IgD-negative memory B cell (primary cell): Measurements from ENCODE around the gene SMTN. TPM values are rescaled to one million over a fixed set of nuclear protein-coding genes. Genes with fewer than 3 reads are reported as not detected.

Experiments
- H3K27ac Mint-ChIP-seq, 3 donors: one replicate each; pipeline ENCODE4 v1.8.0; 2020 to 2022; ENCODE audit warnings: mild to moderate bottlenecking in 3 of 3, mixed read lengths in 3 of 3, moderate library complexity in 1 of 3
- H3K27me3 Mint-ChIP-seq: one replicate; pipeline ENCODE4 v1.8.0; 2021; ENCODE audit warnings: mixed read lengths
- H3K36me3 Mint-ChIP-seq: one replicate; pipeline ENCODE4 v1.8.0; 2020; ENCODE audit warnings: mild to moderate bottlenecking, mixed read lengths
- H3K4me1 Mint-ChIP-seq, 3 donors: one replicate each; pipeline ENCODE4 v1.8.0; 2020 to 2022; ENCODE audit warnings: mixed read lengths in 3 of 3, mild to moderate bottlenecking in 1 of 3
- H3K4me3 Mint-ChIP-seq, 4 donors: one replicate each; pipeline ENCODE4 v1.8.0; 2020 to 2022; ENCODE audit warnings: mild to moderate bottlenecking in 4 of 4, mixed read lengths in 4 of 4, moderate library complexity in 3 of 4
- H3K9me3 Mint-ChIP-seq, 3 donors: one replicate each; pipeline ENCODE4 v1.8.0; 2020 to 2021; ENCODE audit warnings: mixed read lengths in 3 of 3, mild to moderate bottlenecking in 1 of 3
- polyA plus RNA-seq: library from polyadenylated mRNA; unstranded; fragments of 300-500 nt; fragmentation: Illumina TruSeq; gene quantifications from one replicate; pipeline ENCODE4 v1.2.3, GENCODE V29; 2021

Gene SMTN
- polyA plus RNA-seq, 1 donor from 2014 or later, result 6.0 TPM

DNA sequence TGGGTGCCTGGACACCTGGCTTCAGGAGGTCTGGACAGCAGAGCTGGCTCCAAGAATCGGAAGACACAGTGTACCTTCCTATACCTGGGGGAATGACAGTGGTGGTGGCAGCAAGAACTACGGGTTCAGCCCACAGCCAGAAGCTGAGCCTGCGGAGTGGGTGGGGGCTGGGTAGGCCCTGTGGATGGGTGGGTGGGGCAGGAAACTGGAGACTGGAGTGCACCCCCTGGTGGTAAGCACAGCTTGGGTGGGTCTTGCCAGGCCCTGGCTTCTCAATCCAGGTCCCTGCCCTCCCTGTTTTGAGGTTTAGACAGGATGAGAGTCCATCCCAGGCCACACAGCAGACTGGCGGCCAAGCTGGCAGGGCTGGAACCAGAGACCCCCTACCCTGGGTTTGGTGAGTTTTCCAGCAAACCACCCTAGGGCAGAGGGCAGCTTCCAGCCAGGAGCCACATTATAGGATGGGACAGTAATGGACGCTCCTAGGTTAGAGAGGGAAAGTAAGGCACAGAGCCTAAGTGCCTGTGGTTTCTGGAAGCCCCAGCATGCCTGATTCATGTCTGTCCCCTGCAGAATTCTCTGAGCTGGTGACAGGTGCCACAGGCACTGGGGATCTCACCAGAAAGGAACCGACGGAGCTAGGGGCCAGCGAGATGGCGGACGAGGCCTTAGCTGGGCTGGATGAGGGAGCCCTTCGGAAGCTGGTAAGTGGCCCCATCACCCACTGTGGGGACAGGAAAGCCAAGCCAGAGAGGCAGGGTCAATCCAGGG is 1.7 kb downstream of the SMTN start:
- Mint-ChIP-seq H3K4me1 (peaks cover 8 to 26% (median 17%) of the 10 kb centered on the region in 3 donors), H3K36me3 (no peaks in the 10 kb centered on the region), H3K9me3 (no peaks in the 10 kb centered on the region), H3K27me3 (no peaks in the 10 kb centered on the region), H3K4me3 (peak overlapping the region in 3 of 4 donors; percentile 21 to 81 (median 34)), H3K27ac (no peak overlapping the region)

DNA sequence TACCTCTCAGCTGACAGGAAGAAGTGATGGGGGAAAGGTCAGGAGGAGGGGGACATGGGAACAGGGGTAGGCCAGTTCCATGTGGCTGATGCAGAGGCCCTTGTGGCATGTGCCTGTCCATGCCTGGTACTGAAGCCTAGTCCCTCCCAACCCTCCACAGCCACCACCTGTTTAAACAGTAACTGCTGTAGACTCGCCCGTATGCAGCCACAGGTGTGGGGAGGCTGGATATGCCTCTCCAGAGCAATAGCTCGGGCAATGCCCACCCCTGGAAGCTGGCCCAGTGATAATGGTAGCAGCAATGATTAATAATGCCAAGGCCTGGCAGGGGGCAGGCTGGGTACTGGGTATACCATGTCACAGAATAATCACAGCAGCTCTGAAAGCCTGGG is 2.3 kb downstream of the SMTN start:
- H3K27me3 Mint-ChIP-seq, result no peaks in the 10 kb centered on the region
- no peaks in the 10 kb centered on the region for H3K36me3 Mint-ChIP-seq
- H3K4me1 Mint-ChIP-seq, result peaks cover 8 to 29% (median 17%) of the 10 kb centered on the region in 3 donors
- H3K4me3 Mint-ChIP-seq, result peak overlapping the region in 3 of 4 donors; percentile 81 to 97 (median 90)
- no peaks in the 10 kb centered on the region for H3K9me3 Mint-ChIP-seq
- H3K27ac Mint-ChIP-seq, result peak overlapping the region in 2 of 3 donors; percentile 52 to 78

DNA sequence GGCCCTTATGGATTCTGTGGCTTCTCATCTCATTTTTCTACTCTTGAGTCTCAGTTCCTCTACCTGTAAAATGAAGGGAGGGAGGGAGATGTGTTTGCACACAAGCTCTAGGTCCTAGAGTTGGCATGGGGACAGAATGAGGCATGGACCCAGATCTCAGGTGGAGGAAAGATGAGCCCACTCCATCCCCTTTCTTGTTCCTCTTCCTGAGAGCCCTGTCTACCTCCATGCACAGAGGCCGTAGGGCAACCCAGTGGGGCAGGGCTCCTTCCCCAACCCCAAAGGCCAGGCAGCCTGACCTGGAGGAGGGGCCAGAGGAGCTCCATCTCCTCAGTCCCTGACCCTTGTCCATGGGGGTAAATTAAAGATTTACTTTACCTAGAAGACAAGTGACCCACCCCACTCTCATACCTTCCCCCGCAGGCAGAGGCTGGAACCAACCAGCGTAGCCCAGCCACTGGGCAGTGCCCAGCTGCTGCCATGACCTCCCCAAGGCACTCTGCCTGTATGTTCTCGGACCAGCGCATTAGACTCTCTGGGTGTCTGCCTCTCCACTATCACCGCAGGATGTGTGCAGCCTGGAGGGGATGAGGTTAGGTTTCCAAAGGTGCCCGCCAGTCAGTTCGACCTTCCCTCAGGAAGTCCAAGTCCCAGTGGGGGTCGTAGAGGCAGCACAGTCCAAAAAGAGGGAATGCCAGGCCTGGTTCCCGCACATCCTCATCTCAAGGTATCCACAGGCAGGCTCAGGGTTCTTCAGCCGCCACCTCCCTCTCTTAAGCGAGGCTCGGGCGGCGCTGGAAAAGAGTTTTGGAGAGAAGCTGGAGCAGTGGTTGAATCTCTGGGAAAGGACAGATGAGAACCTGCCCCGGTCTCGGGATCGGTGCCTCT is 3.0 kb downstream of the SMTN start:
- Mint-ChIP-seq H3K27ac (peak overlapping the region; percentile 52 to 78 (median 63)), H3K36me3 (no peaks in the 10 kb centered on the region), H3K4me1 (peaks cover 8 to 34% (median 20%) of the 10 kb centered on the region in 3 donors)

DNA sequence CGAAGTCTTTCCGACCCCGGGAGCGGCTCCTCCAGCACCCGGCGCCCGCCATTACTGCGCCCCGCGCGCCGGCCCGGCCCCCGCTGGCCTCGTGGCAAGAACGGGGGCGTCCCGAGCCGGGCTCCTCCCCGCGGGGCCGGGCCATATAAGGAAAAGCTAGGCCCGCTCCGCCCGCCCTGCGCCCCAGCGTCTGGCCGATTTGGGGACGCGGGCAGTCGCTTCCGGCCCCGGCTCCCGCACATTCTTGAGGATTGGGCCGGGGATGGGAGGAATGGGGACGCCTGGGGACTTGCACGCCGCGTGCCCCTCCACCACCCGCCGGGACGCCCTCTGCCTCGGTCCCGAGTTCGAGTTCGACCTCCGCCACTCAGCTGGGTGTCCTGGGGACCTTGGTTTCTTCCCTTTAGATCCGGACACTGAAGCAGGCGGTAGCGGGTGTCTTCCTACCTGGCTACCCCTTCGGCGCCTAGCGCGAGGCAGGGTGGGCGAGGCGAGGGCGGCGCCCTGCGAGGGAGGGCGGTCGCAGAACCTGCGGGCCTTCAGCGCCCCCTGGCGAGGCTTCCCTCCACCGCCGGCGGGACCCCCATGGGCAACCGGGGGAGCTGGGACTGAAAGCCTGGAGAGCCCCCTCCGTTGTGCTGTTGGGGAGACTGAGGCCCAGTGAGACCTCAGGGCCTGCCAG is 3.8 kb downstream of the SMTN start:
- H3K4me3 Mint-ChIP-seq, result peak overlapping the region; percentile 81 to 97 (median 87)
- H3K4me1 Mint-ChIP-seq, result peaks cover 8 to 40% (median 25%) of the 10 kb centered on the region in 3 donors
- H3K27ac Mint-ChIP-seq, result peak overlapping the region; percentile 27 to 88 (median 52)
- H3K27me3 Mint-ChIP-seq, result no peaks in the 10 kb centered on the region
- H3K9me3 Mint-ChIP-seq, result no peaks in the 10 kb centered on the region
- no peaks in the 10 kb centered on the region for H3K36me3 Mint-ChIP-seq

More for the DNA sequence above, 3.0 kb downstream of the SMTN start:
- H3K4me3 Mint-ChIP-seq, result peak overlapping the region; percentile 81 to 97 (median 87)
- H3K9me3 Mint-ChIP-seq, result no peaks in the 10 kb centered on the region
- no peaks in the 10 kb centered on the region for H3K27me3 Mint-ChIP-seq

GRCh38 chr22:31085493-31085824 is 4.3 kb downstream of the SMTN start:
- no peaks in the 10 kb centered on the region for H3K36me3 Mint-ChIP-seq
- H3K27me3 Mint-ChIP-seq, result no peaks in the 10 kb centered on the region
- H3K4me3 Mint-ChIP-seq, result peak overlapping the region; percentile 81 to 97 (median 86)
- H3K27ac Mint-ChIP-seq, result peak overlapping the region; percentile 27 to 88 (median 52)
- H3K9me3 Mint-ChIP-seq, result no peaks in the 10 kb centered on the region
- peaks cover 8 to 41% (median 24%) of the 10 kb centered on the region in 3 donors for H3K4me1 Mint-ChIP-seq

DNA sequence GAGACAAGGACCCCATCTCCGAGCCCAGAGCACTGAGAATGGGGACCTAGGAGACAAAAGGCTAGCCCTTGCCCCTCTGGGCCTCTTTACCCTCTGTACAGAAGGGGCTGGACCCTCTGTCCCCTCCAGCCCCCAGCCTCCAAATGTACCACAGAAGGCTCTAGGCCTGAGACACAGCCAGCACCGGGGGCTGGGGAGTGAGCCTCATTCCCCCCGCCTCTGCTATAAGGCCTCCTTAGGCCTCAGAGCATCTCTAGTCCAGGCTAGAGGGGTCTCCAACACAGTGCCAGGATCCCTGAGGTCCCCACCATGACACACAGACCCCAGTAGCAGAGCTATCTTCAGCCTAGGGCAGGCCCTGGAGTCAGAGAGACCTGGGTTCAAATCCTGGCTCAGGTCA is 4.8 kb downstream of the SMTN start:
- Mint-ChIP-seq H3K27ac (peak overlapping the region in 1 of 3 donors; percentile 52), H3K27me3 (no peaks in the 10 kb centered on the region), H3K36me3 (no peaks in the 10 kb centered on the region), H3K4me1 (peaks cover 8 to 40% (median 21%) of the 10 kb centered on the region in 3 donors), H3K4me3 (peak overlapping the region in 3 of 4 donors; percentile 81 to 97 (median 84)), H3K9me3 (no peaks in the 10 kb centered on the region)

GRCh38 chr22:31086703-31087330 is 5.7 kb downstream of the SMTN start:
- Mint-ChIP-seq H3K27me3 (no peaks in the 10 kb centered on the region), H3K27ac (peak overlapping the region in 1 of 3 donors; percentile 48), H3K36me3 (no peaks in the 10 kb centered on the region), H3K9me3 (no peaks in the 10 kb centered on the region), H3K4me1 (peaks cover 8 to 38% (median 19%) of the 10 kb centered on the region in 3 donors), H3K4me3 (peak overlapping the region in 3 of 4 donors; percentile 39 to 81 (median 50))

DNA sequence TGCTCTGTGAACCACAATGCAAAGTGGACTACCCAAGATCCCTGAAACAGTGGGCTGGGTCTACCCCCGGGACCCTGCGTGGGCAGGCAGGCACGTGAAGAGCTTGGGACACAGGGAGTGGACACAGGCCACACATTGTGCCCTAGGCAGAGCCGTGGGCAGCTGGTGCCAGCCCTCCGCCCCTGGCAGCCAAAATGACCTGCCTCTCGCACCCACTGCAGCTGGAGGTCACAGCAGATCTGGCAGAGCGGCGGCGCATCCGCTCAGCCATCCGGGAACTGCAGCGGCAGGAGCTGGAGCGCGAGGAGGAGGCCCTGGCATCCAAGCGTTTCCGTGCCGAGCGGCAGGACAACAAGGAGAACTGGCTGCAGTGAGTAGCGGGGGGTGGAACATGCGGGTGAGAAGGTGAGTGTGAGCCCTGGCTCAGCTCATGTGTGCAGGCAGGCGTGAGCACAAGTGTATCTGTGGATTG is 6.7 kb downstream of the SMTN start:
- Mint-ChIP-seq H3K27ac (peak overlapping the region in 1 of 3 donors; percentile 48), H3K4me1 (peaks cover 8 to 31% (median 13%) of the 10 kb centered on the region in 3 donors), H3K36me3 (no peaks in the 10 kb centered on the region), H3K27me3 (no peaks in the 10 kb centered on the region), H3K9me3 (no peaks in the 10 kb centered on the region), H3K4me3 (peak overlapping the region in 1 of 4 donors; percentile 71)

DNA sequence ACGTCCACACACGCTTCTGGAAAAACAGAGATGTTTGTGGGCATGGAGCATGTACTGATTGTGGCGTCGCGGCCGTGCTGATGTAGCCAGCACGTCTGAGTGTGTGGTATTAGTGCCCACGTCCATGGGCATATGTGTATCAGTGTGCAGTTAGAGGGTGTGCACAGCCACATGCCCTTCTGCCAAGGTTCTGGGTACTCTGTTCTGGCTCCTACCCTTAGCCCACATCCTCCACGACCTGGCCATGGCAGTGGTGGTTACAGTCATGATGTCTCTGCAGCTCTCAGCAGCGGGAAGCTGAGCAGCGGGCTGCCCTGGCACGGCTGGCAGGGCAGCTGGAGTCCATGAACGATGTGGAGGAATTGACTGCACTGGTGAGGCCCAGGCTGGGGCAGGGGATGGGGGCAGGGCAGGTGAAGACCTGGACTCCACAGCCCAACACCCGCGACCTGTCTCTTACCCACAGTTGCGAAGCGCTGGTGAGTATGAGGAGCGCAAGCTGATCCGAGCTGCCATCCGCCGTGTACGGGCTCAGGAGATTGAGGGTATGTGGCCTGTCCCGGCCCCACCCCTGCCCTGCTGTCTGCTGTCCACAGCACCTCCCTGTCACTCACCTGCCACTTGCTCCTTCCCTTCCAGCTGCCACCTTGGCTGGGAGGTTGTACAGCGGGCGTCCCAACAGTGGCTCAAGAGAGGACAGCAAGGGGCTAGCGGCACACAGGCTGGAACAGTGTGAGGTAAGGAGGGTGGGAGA is 7.3 kb downstream of the SMTN start:
- Mint-ChIP-seq H3K4me1 (peaks cover 8 to 29% (median 13%) of the 10 kb centered on the region in 3 donors), H3K36me3 (no peaks in the 10 kb centered on the region), H3K4me3 (peak overlapping the region in 2 of 4 donors; percentile 17 to 71), H3K9me3 (no peaks in the 10 kb centered on the region), H3K27ac (peak overlapping the region; percentile 48 to 88 (median 78)), H3K27me3 (no peaks in the 10 kb centered on the region)

DNA sequence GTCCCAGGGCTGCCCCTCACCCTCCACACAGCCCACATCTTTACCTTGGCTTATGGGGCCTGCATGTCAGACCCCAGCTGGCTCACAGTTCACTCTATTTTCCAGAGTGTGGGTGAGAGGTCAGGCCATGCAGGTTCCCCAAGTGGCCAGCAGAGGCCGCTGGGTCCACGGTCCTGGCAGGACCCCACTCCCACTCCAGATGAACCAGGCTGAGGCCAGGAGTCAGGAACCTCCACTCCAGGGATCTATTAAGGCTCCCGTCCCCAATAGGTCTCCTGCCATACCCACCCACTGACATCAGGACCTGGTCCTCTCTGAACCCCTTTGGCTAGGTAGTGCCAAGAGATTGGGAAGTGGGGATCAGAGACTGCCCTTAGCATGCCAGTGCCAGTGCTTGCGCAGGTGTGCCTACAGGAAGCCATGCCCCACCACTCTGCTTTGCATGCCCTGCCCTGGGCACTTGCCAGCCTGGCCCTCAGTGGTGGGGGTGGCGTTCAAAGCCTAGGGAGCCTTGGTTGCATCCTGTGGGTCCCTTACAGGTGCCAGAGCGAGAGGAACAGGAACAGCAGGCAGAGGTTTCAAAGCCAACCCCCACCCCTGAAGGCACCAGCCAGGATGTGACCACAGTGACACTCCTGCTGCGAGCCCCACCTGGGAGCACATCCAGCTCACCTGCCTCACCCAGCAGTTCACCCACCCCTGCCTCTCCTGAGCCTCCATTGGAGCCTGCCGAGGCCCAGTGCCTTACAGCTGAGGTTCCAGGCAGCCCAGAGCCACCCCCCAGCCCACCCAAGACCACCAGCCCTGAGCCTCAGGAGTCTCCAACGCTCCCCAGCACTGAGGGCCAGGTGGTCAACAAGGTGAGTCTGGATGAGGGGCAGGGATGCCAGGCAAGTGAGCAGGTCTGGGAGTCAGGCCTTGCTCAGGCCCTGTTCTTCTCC is 8.3 kb downstream of the SMTN start:
- Mint-ChIP-seq H3K36me3 (no peaks in the 10 kb centered on the region), H3K27ac (peak overlapping the region in 2 of 3 donors; percentile 46 to 88), H3K4me1 (peaks cover 0 to 21% (median 8%) of the 10 kb centered on the region in 3 donors), H3K9me3 (no peaks in the 10 kb centered on the region), H3K4me3 (peak overlapping the region; percentile 48 to 87 (median 77)), H3K27me3 (no peaks in the 10 kb centered on the region)

DNA sequence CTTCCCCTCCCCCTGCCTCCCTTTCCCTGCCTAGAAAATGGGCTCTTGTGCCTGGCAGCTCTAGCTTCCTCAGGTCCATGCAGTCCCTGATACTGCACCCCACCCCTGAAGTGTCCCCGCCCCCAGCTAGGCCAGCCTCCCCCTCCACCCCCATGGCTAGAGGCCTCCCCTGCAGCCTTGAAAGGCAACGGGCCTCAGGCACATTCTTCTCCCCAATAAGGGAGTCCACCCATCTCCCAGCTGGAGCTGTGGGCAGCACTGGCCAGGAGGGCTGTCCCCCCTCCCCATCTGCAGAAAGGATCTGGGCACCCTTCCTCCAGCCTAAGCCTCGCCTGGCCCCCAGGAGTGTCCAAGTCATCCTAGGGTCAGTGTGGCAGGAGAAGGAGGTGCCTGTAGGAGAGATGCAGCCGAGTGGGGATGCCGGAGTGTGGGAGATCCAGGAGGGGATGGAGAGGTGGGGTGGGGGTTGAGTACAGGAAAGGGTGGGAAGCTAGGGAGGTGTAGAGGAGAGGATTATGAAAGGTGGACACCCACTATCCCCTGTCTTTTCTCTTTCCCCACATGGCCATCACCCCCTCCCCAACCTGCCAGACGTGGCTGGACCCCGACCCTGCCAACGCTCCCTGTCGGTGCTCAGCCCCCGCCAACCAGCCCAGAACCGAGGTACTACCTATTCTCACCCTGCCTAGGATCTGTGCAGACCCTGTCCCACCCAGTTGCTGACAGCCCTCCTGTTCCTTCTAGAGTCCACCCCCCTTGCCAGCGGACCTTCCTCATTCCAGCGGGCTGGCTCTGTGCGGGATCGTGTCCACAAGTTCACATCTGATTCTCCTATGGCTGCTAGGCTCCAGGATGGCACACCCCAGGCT is 9.3 kb downstream of the SMTN start:
- Mint-ChIP-seq H3K27me3 (no peaks in the 10 kb centered on the region), H3K27ac (no peak overlapping the region), H3K4me1 (peaks cover 0 to 21% (median 8%) of the 10 kb centered on the region in 3 donors)

More for the DNA sequence above, 9.3 kb downstream of the SMTN start:
- Mint-ChIP-seq H3K4me3 (peak overlapping the region in 2 of 4 donors; percentile 66 to 70), H3K9me3 (no peaks in the 10 kb centered on the region), H3K36me3 (no peaks in the 10 kb centered on the region)
